SU-DHL-6 (cell line): ENCODE measurements around the gene EYA3.

ENCODE experiments used
- CTCF ChIP-seq: fragments of 200-600 bp; sonication (generic); IDR thresholded peaks from one replicate; pipeline ENCODE4 v1.5.1; 2017; ENCODE audit warnings: antibody characterized with exemption, mild to moderate bottlenecking, low read length, moderate library complexity; ENCODE audit not compliant: insufficient read depth, poor library complexity, severe bottlenecking
- EZH2phosphoT487 ChIP-seq: fragments of 200-600 bp; sonication (generic), shearing (Covaris generic); conservative IDR thresholded peaks from 2 replicates; pipeline ENCODE4 v1.6.1; 2018; ENCODE audit warnings: mild to moderate bottlenecking, antibody characterized with exemption, low read length, moderate library complexity, mixed read lengths

GRCh38 chr1:28071813-28072212 is 16.6 kb downstream of the EYA3 start:
- TF ChIP-seq CTCF (no peak), EZH2phosphoT487 (no peak)
